ENCODE data around the gene GOSR1. TPM values are rescaled to one million over a fixed set of nuclear protein-coding genes. Genes with fewer than 3 reads are reported as not detected.

Gene GOSR1
- total and polyA plus RNA-seq, 2 donors (not counting 1 experiment from before 2014, with no cell fraction given): 28.6 to 44.7 TPM

DNA sequence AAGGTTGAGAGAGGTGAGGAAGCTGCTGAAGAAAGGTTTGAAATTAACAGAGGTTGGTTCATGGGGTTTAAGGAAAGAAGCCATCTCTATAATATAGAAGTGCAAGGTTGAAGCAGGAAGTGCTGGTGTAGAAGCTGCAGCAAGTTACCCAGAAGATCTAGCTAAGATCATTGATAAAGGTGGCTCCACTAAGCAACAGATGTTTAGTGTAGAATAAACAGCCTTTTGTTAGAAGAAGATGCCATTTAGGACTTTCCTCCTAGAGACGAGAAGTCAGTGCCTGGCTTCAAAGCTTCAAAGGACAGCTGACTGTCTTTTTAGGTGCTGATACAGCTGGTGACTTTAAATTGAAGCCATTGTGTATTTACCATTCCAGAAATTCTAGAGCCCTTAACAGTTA, 29.3 kb downstream of the GOSR1 start:
- Histone ChIP-seq H3K27ac (ENCODE audit: insufficient read depth, low read length) (no peak overlapping the region), H4K20me1 (ENCODE audit: control insufficient read depth, extremely low read depth, insufficient read depth, low read length) (no peaks in the 10 kb centered on the region), H3K36me3 (ENCODE audit: control insufficient read depth, insufficient read depth, low read length) (no peaks in the 10 kb centered on the region), H3K4me2 (ENCODE audit: extremely low read depth, insufficient read depth, low read length) (no peak overlapping the region), H3K4me3 (replicated peaks in 1 of 4; ENCODE audit: control extremely low read depth in 1 of 4, insufficient read depth in 1 of 4, low read depth in 3 of 4, low read length in 4 of 4) (no peak overlapping the region), H3K27me3 (ENCODE audit: control insufficient read depth, insufficient read depth, low read length) (no peaks in the 10 kb centered on the region), H3K4me1 (ENCODE audit: control insufficient read depth, extremely low read depth, insufficient read depth, low read length) (no peaks in the 10 kb centered on the region), H3K9me3 (ENCODE audit: control insufficient read depth, insufficient read depth, low read depth, low read length) (no peaks in the 10 kb centered on the region), H3K79me2 (ENCODE audit: control insufficient read depth, insufficient read depth, low read length) (no peaks in the 10 kb centered on the region), H2AFZ (ENCODE audit: low read length) (no peak overlapping the region), H3K9ac (ENCODE audit: insufficient read depth, low read length) (no peak overlapping the region)
- DNase-seq (ENCODE audit: low read depth in 2 of 2): no peak
- TF ChIP-seq, protein P1, sequence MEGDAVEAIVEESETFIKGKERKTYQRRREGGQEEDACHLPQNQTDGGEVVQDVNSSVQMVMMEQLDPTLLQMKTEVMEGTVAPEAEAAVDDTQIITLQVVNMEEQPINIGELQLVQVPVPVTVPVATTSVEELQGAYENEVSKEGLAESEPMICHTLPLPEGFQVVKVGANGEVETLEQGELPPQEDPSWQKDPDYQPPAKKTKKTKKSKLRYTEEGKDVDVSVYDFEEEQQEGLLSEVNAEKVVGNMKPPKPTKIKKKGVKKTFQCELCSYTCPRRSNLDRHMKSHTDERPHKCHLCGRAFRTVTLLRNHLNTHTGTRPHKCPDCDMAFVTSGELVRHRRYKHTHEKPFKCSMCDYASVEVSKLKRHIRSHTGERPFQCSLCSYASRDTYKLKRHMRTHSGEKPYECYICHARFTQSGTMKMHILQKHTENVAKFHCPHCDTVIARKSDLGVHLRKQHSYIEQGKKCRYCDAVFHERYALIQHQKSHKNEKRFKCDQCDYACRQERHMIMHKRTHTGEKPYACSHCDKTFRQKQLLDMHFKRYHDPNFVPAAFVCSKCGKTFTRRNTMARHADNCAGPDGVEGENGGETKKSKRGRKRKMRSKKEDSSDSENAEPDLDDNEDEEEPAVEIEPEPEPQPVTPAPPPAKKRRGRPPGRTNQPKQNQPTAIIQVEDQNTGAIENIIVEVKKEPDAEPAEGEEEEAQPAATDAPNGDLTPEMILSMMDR (conservative IDR thresholded peaks at IDR 0.05 in 1 of 2, IDR thresholded peaks at IDR 0.05 in 1 of 2; ENCODE audit: low read depth in 1 of 2, low read length in 2 of 2): no peak
- TF ChIP-seq EZH2 (IDR thresholded peaks at IDR 0.05; ENCODE audit: low read length, missing control alignments): no peak

DNA sequence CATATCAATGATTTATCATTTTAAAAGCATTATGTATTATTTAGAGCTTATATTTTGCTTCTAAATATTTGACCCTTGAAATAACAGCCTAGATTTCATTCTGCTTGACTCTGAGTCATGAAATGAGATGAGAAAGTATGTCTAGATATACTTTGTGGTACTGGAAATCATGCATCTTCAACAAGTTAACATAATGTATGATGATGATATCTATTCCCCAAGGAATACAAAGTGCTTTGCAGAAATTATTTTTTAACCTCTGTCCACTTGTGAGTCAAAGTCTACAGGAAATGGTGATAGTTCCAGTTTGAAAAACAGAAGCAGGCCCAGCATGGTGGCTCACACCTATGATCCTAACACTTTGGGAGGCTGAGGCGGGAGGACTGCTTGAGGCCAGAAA, 36.1 kb downstream of the GOSR1 start:
- peak in 1 of 2 donors; percentile 6 for DNase-seq (ENCODE audit: low read depth in 2 of 2)
- peaks cover 4% of the 10 kb centered on the region for H3K36me3 ChIP-seq (ENCODE audit: control insufficient read depth, insufficient read depth, low read length)
- no peak overlapping the region for H3K4me3 ChIP-seq (replicated peaks in 1 of 4; ENCODE audit: control extremely low read depth in 1 of 4, insufficient read depth in 1 of 4, low read depth in 3 of 4, low read length in 4 of 4)

DNA sequence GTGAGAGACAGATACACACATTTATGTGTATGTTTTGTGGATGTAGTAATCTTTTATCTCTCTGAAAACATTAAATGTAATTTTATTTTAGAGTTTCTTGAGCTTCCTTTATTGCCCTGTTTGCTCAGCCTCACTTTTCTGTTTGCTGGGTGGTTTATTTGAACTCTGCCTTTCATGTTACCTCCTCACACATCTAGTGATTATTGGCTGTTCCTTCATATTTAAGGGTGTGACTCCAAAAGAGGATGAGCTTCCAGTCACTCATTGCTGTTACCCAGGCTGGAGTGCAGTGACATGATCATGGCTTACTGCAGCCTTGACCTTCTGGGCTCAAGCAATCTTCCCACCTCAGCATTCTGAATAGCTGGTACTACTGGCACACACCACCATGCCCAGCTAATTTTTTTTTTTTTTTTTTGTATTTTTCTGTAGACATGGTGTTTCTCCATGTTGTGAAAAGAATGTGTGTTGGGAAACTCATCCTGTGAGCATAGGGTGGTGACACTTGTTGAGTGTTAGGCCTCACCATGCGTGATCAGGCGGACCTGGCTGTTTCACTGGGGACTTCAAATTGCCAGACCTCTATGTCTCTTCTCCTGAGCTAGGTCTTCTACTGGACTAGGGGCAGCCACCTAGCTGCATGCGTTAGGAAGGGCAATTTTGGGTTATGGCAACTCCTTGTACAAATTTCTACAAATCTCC, 37.8 kb downstream of the GOSR1 start:
- no peak overlapping the region for H3K27ac ChIP-seq (ENCODE audit: insufficient read depth, low read length)

More for the DNA sequence above, 36.1 kb downstream of the GOSR1 start:
- H3K79me2 ChIP-seq (ENCODE audit: control insufficient read depth, insufficient read depth, low read length): no peaks in the 10 kb centered on the region
- H3K9me3 ChIP-seq (ENCODE audit: control insufficient read depth, insufficient read depth, low read depth, low read length): no peaks in the 10 kb centered on the region
- H3K4me2 ChIP-seq (ENCODE audit: extremely low read depth, insufficient read depth, low read length): no peak overlapping the region
- H4K20me1 ChIP-seq (ENCODE audit: control insufficient read depth, extremely low read depth, insufficient read depth, low read length): no peaks in the 10 kb centered on the region
- TF ChIP-seq, protein P1 (conservative IDR thresholded peaks at IDR 0.05 in 1 of 2, IDR thresholded peaks at IDR 0.05 in 1 of 2; ENCODE audit: low read depth in 1 of 2, low read length in 2 of 2): no peak
- TF ChIP-seq EZH2 (IDR thresholded peaks at IDR 0.05; ENCODE audit: low read length, missing control alignments): no peak
- no peak overlapping the region for H2AFZ ChIP-seq (ENCODE audit: low read length)
- H3K9ac ChIP-seq (ENCODE audit: insufficient read depth, low read length): no peak overlapping the region
- H3K27me3 ChIP-seq (ENCODE audit: control insufficient read depth, insufficient read depth, low read length): no peaks in the 10 kb centered on the region
- no peaks in the 10 kb centered on the region for H3K4me1 ChIP-seq (ENCODE audit: control insufficient read depth, extremely low read depth, insufficient read depth, low read length)
- no peak overlapping the region for H3K27ac ChIP-seq (ENCODE audit: insufficient read depth, low read length)

More for the DNA sequence above, 37.8 kb downstream of the GOSR1 start:
- Histone ChIP-seq H3K4me2 (ENCODE audit: extremely low read depth, insufficient read depth, low read length) (no peak overlapping the region), H2AFZ (ENCODE audit: low read length) (no peak overlapping the region), H3K9ac (ENCODE audit: insufficient read depth, low read length) (no peak overlapping the region), H3K4me3 (replicated peaks in 1 of 4; ENCODE audit: control extremely low read depth in 1 of 4, insufficient read depth in 1 of 4, low read depth in 3 of 4, low read length in 4 of 4) (no peak overlapping the region), H3K36me3 (ENCODE audit: control insufficient read depth, insufficient read depth, low read length) (peaks cover 4% of the 10 kb centered on the region), H3K9me3 (ENCODE audit: control insufficient read depth, insufficient read depth, low read depth, low read length) (no peaks in the 10 kb centered on the region), H4K20me1 (ENCODE audit: control insufficient read depth, extremely low read depth, insufficient read depth, low read length) (no peaks in the 10 kb centered on the region), H3K4me1 (ENCODE audit: control insufficient read depth, extremely low read depth, insufficient read depth, low read length) (peaks cover 5% of the 10 kb centered on the region), H3K27me3 (ENCODE audit: control insufficient read depth, insufficient read depth, low read length) (no peaks in the 10 kb centered on the region), H3K79me2 (ENCODE audit: control insufficient read depth, insufficient read depth, low read length) (no peaks in the 10 kb centered on the region)
- no peak for TF ChIP-seq EZH2 (IDR thresholded peaks at IDR 0.05; ENCODE audit: low read length, missing control alignments)
- DNase-seq (ENCODE audit: low read depth in 2 of 2): no peak

All from fibroblast of lung (primary cell).